Stomach (tissue), 9 donors: ENCODE results near the gene DYNLT2. TPM values are rescaled to one million over a fixed set of nuclear protein-coding genes. Genes with fewer than 3 reads are reported as not detected.
"Not testable (repeated sequence)": the region's sequence is repeated elsewhere in the genome, so short reads cannot be mapped to it uniquely, and the experiment has no call there.

Experiments used
- DNase-seq, 2 donors: peaks; one replicate each; pipeline versions ENCODE4 v3.0.0 to v3.0.0-alpha.2; 2013 to 2019
- H3K27ac ChIP-seq, 5 donors: fragments of 200-600 bp in 4 of 5; sonication (generic) in 4 of 5; one replicate each; pipeline ENCODE4 v1.5.1; 2013 to 2019; ENCODE audit warnings: mild to moderate bottlenecking in 1 of 5, moderate library complexity in 1 of 5
- H3K27me3 ChIP-seq, 3 donors: fragments of 200-600 bp; sonication (generic); one replicate each; pipeline ENCODE4 v1.5.1; 2017 to 2019; ENCODE audit warnings: mixed run types in 1 of 3
- H3K36me3 ChIP-seq, 4 donors: fragments of 200-600 bp; sonication (generic); 1 replicate in 3 of 4; 2 replicates in 1 of 4; pipeline ENCODE4 v1.5.1; 2016 to 2019
- H3K4me1 ChIP-seq, 4 donors: fragments of 200-600 bp; sonication (generic); one replicate each; pipeline ENCODE4 v1.5.1; 2016 to 2019
- H3K4me3 ChIP-seq, 4 donors: fragments of 200-600 bp; sonication (generic) in 3 of 4; one replicate each; pipeline ENCODE4 v1.5.1; 2016 to 2019; ENCODE audit warnings: mild to moderate bottlenecking in 1 of 4
- H3K9me3 ChIP-seq, 4 donors: fragments of 200-600 bp; sonication (generic); one replicate each; pipeline ENCODE4 v1.5.1; 2016 to 2019
- CTCF ChIP-seq, 7 experiments: fragments of 450-650 bp in 4 of 7; fragments of 200-600 bp in 3 of 7; sonication (generic) in 3 of 7; IDR thresholded peaks; one replicate each; pipeline ENCODE4 v1.5.1; 2016 to 2019; ENCODE audit warnings: antibody characterized with exemption in 7 of 7, control low read depth in 2 of 7, mild to moderate bottlenecking in 1 of 7
- EP300 ChIP-seq: sonication (generic); formaldehyde crosslinking; IDR thresholded peaks from one replicate; pipeline ENCODE4 v1.6.1; 2017; ENCODE audit warnings: antibody characterized with exemption
- POLR2A ChIP-seq, 4 donors: fragments of 450-650 bp; IDR thresholded peaks; one replicate each; pipeline ENCODE4 v1.6.1; 2016; ENCODE audit warnings: antibody characterized with exemption in 4 of 4, control low read depth in 2 of 4, mild to moderate bottlenecking in 1 of 4, moderate library complexity in 1 of 4
- POLR2AphosphoS5 ChIP-seq, 3 donors: sonication (generic); formaldehyde crosslinking; IDR thresholded peaks; one replicate each; pipeline ENCODE4 v1.6.1; 2016; ENCODE audit warnings: antibody characterized with exemption in 3 of 3
- WGBS, 5 donors: extraction: QIAGEN DNeasy Blood & Tissue Kit in 3 of 5; methylation state at CpG; one replicate each; pipeline versions ENCODE4 v1.1.5 to v1.1.7; 2013 to 2018; 5-methylcytosine and 5-hydroxymethylcytosine counted together
- intact Hi-C: fragments of 100-400 bp; cut with DNase I; formaldehyde crosslinking; loops from one replicate; pipeline ENCODE4 v1.15.1; 2023; ENCODE audit warnings: low total_unique reads
- polyA plus RNA-seq, 3 donors: library from polyadenylated mRNA; stranded (reverse); fragments of 200-250 nt; gene quantifications; one replicate each; pipeline ENCODE4 v1.2.3, GENCODE V29; 2013
- total RNA-seq, 5 donors: library from RNA; depleted of rRNA; stranded (reverse); fragments of >200 nt; gene quantifications; one replicate each; pipeline versions ENCODE4 v1.1.0 to v1.2.3, GENCODE V29; 2014 to 2016
- donor health status: healthy with polysubstance abuse.
- donor health status: Bipolar disorder and iron deficiency.
- donor health status: healthy.

Gene DYNLT2
- total and polyA plus RNA-seq, 8 donors, result 0.46 to 5.3 (median 1.8) TPM; not detected in 2

GRCh38 chr6:169766921-169767736 is 15.8 kb upstream of the DYNLT2 start:
- Histone ChIP-seq H3K4me3 (no peak overlapping the region), H3K27me3 (no peaks in the 10 kb centered on the region), H3K9me3 (no peaks in the 10 kb centered on the region), H3K27ac (no peak overlapping the region), H3K4me1 (no peaks in the 10 kb centered on the region), H3K36me3 (peaks cover 27 to 92% (median 89%) of the 10 kb centered on the region in 4 donors)
- 92 to 96% (median 95%) methylated on average over 13 of the region's 13 CpGs for WGBS, 5 donors
- intact Hi-C loops, result no loop called here
- no peak for DNase-seq
- TF ChIP-seq EP300 (no peak), POLR2AphosphoS5 (IDR thresholded peaks at IDR 0.05) (no peak), CTCF (IDR thresholded peaks at IDR 0.05) (no peak), POLR2A (IDR thresholded peaks at IDR 0.05) (no peak)

GRCh38 chr6:169766232-169766631 is 14.9 kb upstream of the DYNLT2 start:
- H3K4me1 ChIP-seq, result no peaks in the 10 kb centered on the region
- H3K9me3 ChIP-seq, result no peaks in the 10 kb centered on the region
- TF ChIP-seq CTCF (IDR thresholded peaks at IDR 0.05), result no peak
- TF ChIP-seq POLR2A (IDR thresholded peaks at IDR 0.05), result no peak
- TF ChIP-seq POLR2AphosphoS5 (IDR thresholded peaks at IDR 0.05), result no peak
- TF ChIP-seq EP300, result no peak
- H3K4me3 ChIP-seq, result no peak overlapping the region
- H3K27ac ChIP-seq, result peak overlapping the region in 1 of 5 donors; percentile 28
- intact Hi-C loops, result no loop called here
- peaks cover 22 to 92% (median 88%) of the 10 kb centered on the region in 4 donors for H3K36me3 ChIP-seq
- 70 to 84% (median 78%) methylated on average over 5 of the region's 5 CpGs for WGBS, 5 donors
- no peak for DNase-seq
- no peaks in the 10 kb centered on the region for H3K27me3 ChIP-seq

- H3K27me3 ChIP-seq, H3K9me3 ChIP-seq, intact Hi-C loops, H3K4me1 ChIP-seq, H3K4me3 ChIP-seq, DNase-seq: not testable (repeated sequence)
- H3K36me3 ChIP-seq, result peaks cover 26 to 93% (median 89%) of the 10 kb centered on the region in 4 donors
- WGBS, 5 donors, result 86 to 93% (median 90%) methylated on average over 5 to 10 of the region's 10 CpGs
- peak overlapping the region in 1 of 5 donors; percentile 28 for H3K27ac ChIP-seq
Measured at GRCh38 chr6:169765789-169766188, 14.4 kb upstream of the DYNLT2 start.

- intact Hi-C loops, result no loop called here
- no peaks in the 10 kb centered on the region for H3K27me3 ChIP-seq
- no peak overlapping the region for H3K27ac ChIP-seq
- no peaks in the 10 kb centered on the region for H3K4me1 ChIP-seq
- H3K36me3 ChIP-seq, result peaks cover 31 to 98% (median 93%) of the 10 kb centered on the region in 4 donors
- TF ChIP-seq POLR2AphosphoS5 (IDR thresholded peaks at IDR 0.05), result no peak
- no peak for TF ChIP-seq CTCF (IDR thresholded peaks at IDR 0.05)
- TF ChIP-seq POLR2A (IDR thresholded peaks at IDR 0.05), result no peak
- H3K4me3 ChIP-seq, result no peak overlapping the region
- no peaks in the 10 kb centered on the region for H3K9me3 ChIP-seq
- no peak for DNase-seq
- WGBS, 5 donors, result 80 to 87% (median 86%) methylated on average over 10 of the region's 10 CpGs
Measured at GRCh38 chr6:169763881-169764280, 12.5 kb upstream of the DYNLT2 start.

GRCh38 chr6:169763308-169763707 is 11.9 kb upstream of the DYNLT2 start:
- no peaks in the 10 kb centered on the region for H3K4me1 ChIP-seq
- DNase-seq, result no peak
- H3K36me3 ChIP-seq, result peaks cover 29 to 98% (median 93%) of the 10 kb centered on the region in 4 donors
- TF ChIP-seq POLR2A (IDR thresholded peaks at IDR 0.05), result no peak
- no peak for TF ChIP-seq EP300
- TF ChIP-seq POLR2AphosphoS5 (IDR thresholded peaks at IDR 0.05), result no peak
- H3K27me3 ChIP-seq, result no peaks in the 10 kb centered on the region
- H3K9me3 ChIP-seq, result no peaks in the 10 kb centered on the region
- 75 to 83% (median 81%) methylated on average over 10 of the region's 10 CpGs for WGBS, 5 donors
- H3K27ac ChIP-seq, result no peak overlapping the region
- intact Hi-C loops, result no loop called here
- no peak overlapping the region for H3K4me3 ChIP-seq
